IPS DF 4.7 (cell line): ENCODE measurements around the gene GHRL.

Experiments
- DNase-seq: peaks from one replicate; pipeline ENCODE4 v3.0.0-alpha.2; 2013; ENCODE audit warnings: low spot score; ENCODE audit errors: extremely low read depth

Gene GHRL

GRCh38 chr3:10245081-10245712, 47.5 kb downstream of the GHRL start:
- no peak for DNase-seq

- DNase-seq = no peak
These were observed 48.7 kb downstream of the GHRL start for GRCh38 chr3:10244009-10244408.

- DNase-seq = no peak
These were observed 50.3 kb downstream of the GHRL start for GRCh38 chr3:10242182-10243065.

- DNase-seq = no peak
These were observed 51.9 kb downstream of the GHRL start for GRCh38 chr3:10240799-10241198.

GRCh38 chr3:10238345-10239183, 54.2 kb downstream of the GHRL start:
- no peak for DNase-seq
